ENCODE results near the gene FAM81A.

GRCh38 chr15:59571606-59572005 lies 133.6 kb downstream of the FAM81A start:
- TF ChIP-seq CTCF (IDR thresholded peaks at IDR 0.05), result no peak
- no peak for TF ChIP-seq POLR2A (IDR thresholded peaks at IDR 0.05)
